HUES64 (cell line): ENCODE data around the gene RRAD.
A peak's percentile ranks its signal among the peaks of the same experiment; 100 is the strongest.

Source experiments
- H3K27ac ChIP-seq: 2 replicates; pipeline ENCODE4 v1.7.0; 2013; ENCODE audit warnings: low read depth, low read length, inconsistent platforms
- H3K27me3 ChIP-seq: 2 replicates; pipeline ENCODE4 v1.6.1; 2013; ENCODE audit warnings: mild to moderate bottlenecking, low read length; ENCODE audit not compliant: insufficient read depth
- H3K36me3 ChIP-seq: 2 replicates; pipeline ENCODE4 v1.6.1; 2013; ENCODE audit warnings: mild to moderate bottlenecking, low read length; ENCODE audit not compliant: insufficient read depth
- H3K4me1 ChIP-seq: 2 replicates; pipeline ENCODE4 v1.6.1; 2013; ENCODE audit warnings: mild to moderate bottlenecking, low read length, moderate library complexity; ENCODE audit not compliant: insufficient read depth
- H3K4me3 ChIP-seq: 2 replicates; pipeline ENCODE4 v1.5.1; 2013; ENCODE audit warnings: mild to moderate bottlenecking, low read length, moderate library complexity
- H3K9ac ChIP-seq: 2 replicates; pipeline ENCODE4 v1.6.1; 2013; ENCODE audit warnings: mild to moderate bottlenecking, low read depth, low read length
- H3K9me3 ChIP-seq: 2 replicates; pipeline ENCODE4 v1.6.1; 2013; ENCODE audit warnings: low read depth, low read length; ENCODE audit not compliant: insufficient read depth
- WGBS: fragments of 150-250, 120-280 bp; methylation state at CpG from one replicate; pipeline ENCODE4 v1.1.7; 2013; ENCODE audit warnings: missing lambda C conversion rate; 5-methylcytosine and 5-hydroxymethylcytosine counted together

Gene RRAD

DNA sequence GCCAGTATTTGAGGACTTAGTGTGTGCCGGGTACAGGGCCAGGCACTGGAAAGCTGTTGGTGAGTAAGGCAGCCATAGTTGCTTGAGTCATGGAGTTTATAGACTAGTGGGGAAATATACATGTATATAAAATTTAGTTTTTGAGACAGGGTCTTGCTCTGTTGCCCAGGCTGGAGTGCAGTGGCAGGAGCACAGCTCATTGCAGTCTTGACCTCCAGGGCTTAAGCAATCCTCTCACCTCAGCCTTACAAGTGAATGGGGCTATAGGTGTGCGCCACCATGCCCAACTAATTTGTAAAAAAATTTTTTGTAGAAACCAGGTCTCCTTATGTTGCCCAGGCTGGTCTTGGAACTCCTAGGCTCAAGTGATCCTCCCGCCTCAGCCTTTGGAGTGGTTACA, 42.6 kb downstream of the RRAD start:
- Histone ChIP-seq H3K27ac (no peak overlapping the region), H3K4me3 (no peak overlapping the region), H3K36me3 (peaks cover 34% of the 10 kb centered on the region), H3K9me3 (no peaks in the 10 kb centered on the region), H3K4me1 (peaks cover 10% of the 10 kb centered on the region; the same call in 1 of the 2 replicates), H3K27me3 (peaks cover 2% of the 10 kb centered on the region; the same call in 1 of the 2 replicates), H3K9ac (no peak overlapping the region)
- whole genome bisulfite sequencing: 93% methylated on average over 3 of the region's 3 CpGs

DNA sequence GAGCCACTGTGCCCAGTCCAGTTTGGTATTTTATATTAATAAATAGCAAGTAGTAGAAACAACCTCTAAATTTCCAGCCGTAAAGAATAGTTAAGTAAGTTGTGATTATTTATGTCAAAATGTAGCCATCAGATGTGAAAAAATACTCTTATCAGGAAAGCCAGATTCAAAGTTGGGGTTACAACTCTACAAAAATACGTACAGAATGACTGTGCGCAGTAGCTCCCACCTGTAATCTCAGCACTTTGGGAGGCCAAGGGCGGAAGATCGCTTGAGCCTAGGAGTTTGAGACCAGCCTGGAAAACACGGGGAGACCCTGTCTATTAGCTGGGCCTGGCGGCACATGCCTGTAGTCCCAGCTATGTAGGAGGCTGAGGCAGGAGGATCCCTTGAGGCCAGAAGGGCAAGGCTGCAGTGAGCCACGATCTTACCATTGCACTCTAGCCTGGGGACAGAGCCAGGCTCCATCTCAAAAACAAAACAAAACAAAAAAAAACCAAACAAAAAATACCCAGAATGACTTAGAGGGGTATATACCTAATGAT, 43.3 kb downstream of the RRAD start:
- H3K27me3 ChIP-seq: peaks cover 2% of the 10 kb centered on the region; the same call in 1 of the 2 replicates
- H3K36me3 ChIP-seq: peaks cover 30% of the 10 kb centered on the region
- no peak overlapping the region for H3K9ac ChIP-seq
- H3K4me3 ChIP-seq: peak overlapping the region; percentile 73
- H3K4me1 ChIP-seq: peaks cover 10% of the 10 kb centered on the region; the same call in 1 of the 2 replicates
- H3K27ac ChIP-seq: no peak overlapping the region
- WGBS: 97% methylated on average over 8 of the region's 8 CpGs
- no peaks in the 10 kb centered on the region for H3K9me3 ChIP-seq

DNA sequence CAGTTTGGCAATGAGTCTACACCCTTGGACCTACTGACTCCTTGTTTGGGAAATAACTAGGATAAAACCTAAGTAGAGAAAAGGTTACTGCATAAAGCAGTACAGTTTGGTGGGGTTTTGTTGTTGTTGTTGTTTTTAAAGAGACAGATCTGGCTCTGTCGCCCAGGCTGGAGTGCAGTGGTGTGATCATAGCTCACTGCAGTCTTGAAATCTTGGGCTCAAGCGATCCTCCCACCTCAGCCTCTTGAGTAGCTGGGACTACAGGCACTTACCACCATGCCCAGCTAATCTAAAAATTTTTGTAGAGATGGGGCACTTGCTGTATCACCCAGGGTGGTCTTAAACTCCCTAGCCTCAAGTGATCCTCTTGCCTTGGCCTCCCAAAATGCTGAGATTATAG, 43.8 kb downstream of the RRAD start:
- H3K4me1 ChIP-seq: peaks cover 10% of the 10 kb centered on the region; the same call in 1 of the 2 replicates

DNA sequence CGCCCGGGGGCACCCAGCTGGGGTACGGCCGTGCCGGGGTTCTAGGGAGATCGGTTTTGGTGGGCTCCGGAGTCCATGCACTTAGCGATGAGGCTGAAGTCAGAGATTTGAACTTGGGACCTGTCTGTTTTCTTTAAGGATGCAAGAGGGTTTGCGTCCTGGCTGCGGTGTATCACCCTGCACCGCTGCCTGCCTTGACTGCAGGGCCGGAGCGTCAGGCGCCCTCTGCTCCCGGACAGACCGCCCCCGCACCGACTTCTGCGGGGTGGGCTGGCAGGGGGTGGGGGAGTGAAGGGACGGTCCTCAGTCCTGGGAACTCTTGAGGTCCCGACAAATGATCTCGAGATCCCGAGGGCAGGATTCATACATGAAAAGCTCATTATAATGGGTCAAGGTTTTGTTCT, 44.3 kb downstream of the RRAD start:
- Histone ChIP-seq H3K4me3 (peak overlapping the region; percentile 73), H3K36me3 (peaks cover 20% of the 10 kb centered on the region), H3K27me3 (peaks cover 2% of the 10 kb centered on the region; the same call in 1 of the 2 replicates), H3K9ac (peak overlapping the region; percentile 67), H3K4me1 (peaks cover 10% of the 10 kb centered on the region; the same call in 1 of the 2 replicates), H3K9me3 (no peaks in the 10 kb centered on the region), H3K27ac (no peak overlapping the region)
- WGBS: 2% methylated on average over 21 of the region's 23 CpGs

More for the DNA sequence above, 43.8 kb downstream of the RRAD start:
- no peak overlapping the region for H3K27ac ChIP-seq
- H3K4me3 ChIP-seq: peak overlapping the region; percentile 73
- peaks cover 26% of the 10 kb centered on the region for H3K36me3 ChIP-seq
- H3K9me3 ChIP-seq: no peaks in the 10 kb centered on the region
- peaks cover 2% of the 10 kb centered on the region; the same call in 1 of the 2 replicates for H3K27me3 ChIP-seq
- H3K9ac ChIP-seq: no peak overlapping the region
- WGBS: 82% methylated on average over 2 of the region's 2 CpGs

DNA sequence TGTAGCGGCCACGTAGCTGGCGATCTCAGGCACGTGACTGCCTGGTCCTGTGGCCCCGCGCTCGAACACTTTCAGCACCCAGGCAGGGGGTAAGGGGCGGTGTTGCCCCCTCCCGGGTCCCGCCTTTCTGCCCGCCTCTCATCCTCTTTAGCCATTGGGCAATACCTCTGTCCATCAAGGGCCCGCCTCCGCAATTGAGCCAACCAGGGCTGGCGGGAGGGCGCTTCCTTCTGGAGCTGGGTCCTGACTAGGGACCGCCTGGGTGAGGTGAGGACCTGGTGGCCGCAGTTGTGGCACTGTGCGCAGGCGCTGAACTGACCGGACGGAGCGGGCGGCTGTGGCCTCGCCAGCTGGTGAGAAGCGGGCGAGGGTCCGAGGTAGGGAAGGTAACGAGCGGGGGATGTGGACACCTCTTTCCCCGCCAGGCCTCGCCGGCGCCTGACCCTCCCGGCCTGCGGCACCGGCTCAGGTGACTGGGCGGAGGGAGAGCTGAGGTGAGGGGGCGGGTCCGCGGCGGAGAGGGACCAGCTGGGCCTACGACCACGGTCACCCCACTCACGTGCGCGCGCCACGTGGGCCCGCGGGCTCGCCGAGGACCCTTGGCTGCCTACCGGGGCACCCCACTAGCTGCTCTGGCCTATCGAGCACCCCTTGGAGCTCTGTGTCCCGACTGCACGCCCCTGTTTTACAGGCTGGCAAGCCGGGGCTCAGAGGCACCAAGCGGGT, 44.9 kb downstream of the RRAD start, which contains the start of gene PDP2:
PDP2 (plus strand) TSS at position 228 of the 726 bp plus-strand sequence. CDS start 3,770 bp downstream, outside the sequence.
- Histone ChIP-seq H3K27me3 (peaks cover 2% of the 10 kb centered on the region; the same call in 1 of the 2 replicates), H3K9me3 (no peaks in the 10 kb centered on the region), H3K9ac (peak within 1 kb of the TSS; percentile 67), H3K4me3 (peak within 1 kb of the TSS; percentile 73), H3K36me3 (peaks cover 14% of the 10 kb centered on the region), H3K27ac (no peak within 1 kb of the TSS), H3K4me1 (peaks cover 10% of the 10 kb centered on the region; the same call in 1 of the 2 replicates)
- under 1% methylated on average over 58 of the region's 58 CpGs for WGBS

DNA sequence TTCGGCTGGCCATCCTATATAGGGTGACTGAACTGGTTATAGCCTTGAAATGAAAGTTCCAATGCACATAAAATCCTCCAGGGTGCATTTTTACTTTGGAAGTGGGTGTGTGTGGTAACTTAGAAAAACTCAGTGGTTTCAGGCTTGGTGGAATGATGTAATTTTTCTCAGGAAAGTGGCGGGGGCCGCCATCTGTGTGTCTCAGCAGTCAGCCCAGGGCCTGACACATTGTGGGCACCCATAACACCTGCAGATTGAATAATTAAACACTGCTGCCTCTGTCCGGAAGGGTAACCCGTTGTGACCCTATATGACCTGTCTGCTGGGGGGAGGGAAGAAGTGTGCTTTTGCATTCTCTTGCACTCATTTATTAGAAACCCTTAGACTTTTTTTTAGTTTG, 47.3 kb downstream of the RRAD start:
- no peaks in the 10 kb centered on the region for H3K36me3 ChIP-seq

DNA sequence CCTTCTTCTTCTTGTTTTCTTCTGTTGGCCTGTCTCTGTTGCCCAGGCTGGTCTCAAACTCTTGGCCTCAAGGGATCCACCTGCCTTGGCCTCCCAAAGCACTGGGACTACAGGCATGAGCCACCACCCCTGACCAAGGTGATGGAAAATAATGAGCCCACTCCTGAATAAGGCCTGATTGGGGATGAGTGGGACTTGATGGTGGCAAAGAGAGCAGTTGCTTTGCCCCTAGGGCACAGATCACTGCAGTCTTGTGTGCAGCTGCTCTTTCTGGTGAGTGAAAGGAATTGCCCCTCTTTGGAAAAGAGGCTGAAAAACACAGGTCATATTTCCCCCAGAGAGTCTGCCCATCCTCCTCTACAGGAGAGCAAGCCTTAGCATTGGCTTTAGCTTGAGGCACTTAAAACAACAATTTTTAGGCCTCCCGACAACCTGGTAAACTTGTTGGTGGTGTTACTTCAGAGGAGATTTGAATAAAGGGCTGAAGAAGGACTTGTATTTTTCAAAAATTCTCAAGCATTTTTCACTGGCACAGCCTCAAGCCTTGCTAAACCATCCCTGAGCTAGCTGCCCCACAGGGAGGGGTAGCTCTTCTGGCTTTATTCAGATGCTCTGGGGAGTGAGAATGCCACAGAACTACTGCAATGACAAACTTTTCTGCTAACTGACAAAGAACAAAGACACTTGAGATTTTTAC, 51.1 kb downstream of the RRAD start:
- WGBS: 0% methylated on average over 1 of the region's 1 CpG
- Histone ChIP-seq H3K36me3 (no peaks in the 10 kb centered on the region), H3K9ac (no peak overlapping the region), H3K9me3 (no peaks in the 10 kb centered on the region), H3K27me3 (peaks cover 10% of the 10 kb centered on the region; the same call in 1 of the 2 replicates), H3K4me3 (no peak overlapping the region), H3K4me1 (no peaks in the 10 kb centered on the region), H3K27ac (no peak overlapping the region; the same call in 1 of the 2 replicates)

More for the DNA sequence above, 47.3 kb downstream of the RRAD start:
- H3K4me1 ChIP-seq: peaks cover 10% of the 10 kb centered on the region; the same call in 1 of the 2 replicates
- H3K4me3 ChIP-seq: no peak overlapping the region
- WGBS: 85% methylated on average over 5 of the region's 5 CpGs
- H3K27me3 ChIP-seq: peaks cover 2% of the 10 kb centered on the region; the same call in 1 of the 2 replicates
- H3K9ac ChIP-seq: no peak overlapping the region
- H3K27ac ChIP-seq: no peak overlapping the region
- no peaks in the 10 kb centered on the region for H3K9me3 ChIP-seq

DNA sequence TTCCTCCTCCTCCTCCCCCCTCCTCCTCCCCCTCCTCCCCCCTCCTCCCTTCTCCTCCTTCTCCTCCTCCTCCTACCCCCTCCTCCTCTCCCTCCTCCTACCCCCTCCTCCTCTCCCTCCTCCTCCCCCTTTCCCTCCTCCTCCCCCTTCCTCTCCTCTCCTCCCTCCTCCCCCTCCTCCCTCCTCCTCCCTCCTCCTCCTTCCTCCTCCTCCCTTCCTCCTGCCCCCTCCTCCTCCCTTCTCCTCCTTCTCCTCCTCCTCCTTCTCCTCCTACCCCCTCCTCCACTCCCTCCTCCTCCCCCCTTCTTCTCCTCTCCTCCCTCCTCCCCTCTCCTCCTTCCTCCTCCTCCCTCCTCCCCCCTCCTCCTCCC, 51.7 kb downstream of the RRAD start:
- H3K27me3 ChIP-seq: peaks cover 10% of the 10 kb centered on the region; the same call in 1 of the 2 replicates
- H3K27ac ChIP-seq: no peak overlapping the region
- H3K4me3 ChIP-seq: no peak overlapping the region
- no peak overlapping the region for H3K9ac ChIP-seq
- no peaks in the 10 kb centered on the region for H3K4me1 ChIP-seq
- H3K9me3 ChIP-seq: no peaks in the 10 kb centered on the region
- H3K36me3 ChIP-seq: no peaks in the 10 kb centered on the region

DNA sequence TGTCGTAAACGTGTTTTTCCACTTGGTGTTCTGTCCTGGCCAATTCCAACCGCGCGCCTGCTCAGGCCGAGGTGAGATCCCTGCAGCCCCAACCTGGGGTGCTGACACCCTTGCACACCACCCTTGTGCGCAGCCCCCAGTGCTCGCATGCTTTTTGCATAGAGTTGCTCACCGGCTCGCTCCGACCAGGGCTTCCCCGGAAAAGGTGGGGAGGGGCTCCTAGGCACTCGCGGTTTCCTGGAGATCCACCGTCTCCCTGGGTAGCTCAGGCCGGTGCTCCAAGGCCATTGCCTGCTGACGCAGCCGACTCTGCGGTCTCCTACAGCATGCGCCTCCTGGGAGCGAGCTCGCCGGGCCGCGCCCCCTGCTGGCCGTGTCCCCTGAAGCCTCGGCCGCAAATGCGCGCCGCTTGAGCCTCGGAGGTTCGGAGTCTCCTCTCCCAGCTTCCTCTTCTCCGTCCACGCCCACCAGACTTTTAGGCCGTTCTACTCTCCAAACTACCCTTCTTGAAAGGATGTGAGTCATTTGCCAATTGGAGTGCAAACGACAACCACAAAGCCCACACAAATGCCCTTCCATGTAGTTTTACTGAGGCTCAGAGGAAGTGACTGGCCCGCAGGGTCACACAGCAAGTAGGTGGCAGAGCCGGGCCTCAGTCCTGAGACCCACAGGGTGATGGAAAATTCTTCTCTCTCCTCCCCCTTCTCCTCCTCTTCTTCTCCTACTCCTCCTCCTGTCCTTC, 52.2 kb downstream of the RRAD start:
- H3K4me3 ChIP-seq: peak overlapping the region; percentile 53
- no peaks in the 10 kb centered on the region for H3K4me1 ChIP-seq
- H3K27me3 ChIP-seq: peaks cover 10% of the 10 kb centered on the region; the same call in 1 of the 2 replicates
- peak overlapping the region; percentile 48; the same call in 1 of the 2 replicates for H3K9ac ChIP-seq
- no peaks in the 10 kb centered on the region for H3K9me3 ChIP-seq
- H3K36me3 ChIP-seq: no peaks in the 10 kb centered on the region
- WGBS: 5% methylated on average over 39 of the region's 39 CpGs
- H3K27ac ChIP-seq: no peak overlapping the region

DNA sequence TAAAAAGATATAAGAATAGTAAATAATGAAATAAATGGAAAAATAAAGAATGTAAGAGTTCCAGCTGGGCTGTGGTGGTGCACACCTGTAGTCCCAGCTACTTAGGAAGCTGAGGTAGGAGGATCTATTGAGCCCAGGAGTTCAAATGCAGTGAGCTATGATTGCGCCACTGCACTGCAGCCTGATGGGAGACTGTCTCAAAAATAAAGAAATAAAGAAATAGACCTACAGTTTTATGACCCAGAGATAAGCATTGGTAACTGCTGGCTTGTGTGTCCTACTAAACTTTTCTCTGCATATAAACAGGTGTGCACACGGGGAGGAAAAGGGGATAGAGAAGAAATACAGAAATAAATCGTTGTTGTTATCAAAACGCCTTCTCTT, 52.8 kb downstream of the RRAD start:
- 0 out of 2 replicates have a peak overlapping the region, but pooled peaks have one; percentile 48 for H3K9ac ChIP-seq
- H3K9me3 ChIP-seq: no peaks in the 10 kb centered on the region
- H3K4me3 ChIP-seq: peak overlapping the region; percentile 53
- H3K4me1 ChIP-seq: no peaks in the 10 kb centered on the region
- no peaks in the 10 kb centered on the region for H3K36me3 ChIP-seq
- H3K27me3 ChIP-seq: peaks cover 10% of the 10 kb centered on the region; the same call in 1 of the 2 replicates
- WGBS: 75% methylated on average over 4 of the region's 4 CpGs
- H3K27ac ChIP-seq: no peak overlapping the region
